Mammary epithelial cell (primary cell): ENCODE measurements around the gene RBMS3.

Experiments
- EZH2 ChIP-seq: IDR thresholded peaks from 2 replicates; pipeline ENCODE4 v1.6.1; 2012; ENCODE audit warnings: low read length, inconsistent platforms, borderline replicate concordance
- TF ChIP-seq, protein P1 (sequence below), 2 donors: IDR thresholded peaks in 1 of 2; conservative IDR thresholded peaks in 1 of 2; 2 replicates each; pipeline ENCODE4 v1.5.1; 2011 to 2012; ENCODE audit warnings: inconsistent platforms in 2 of 2, low read length in 2 of 2, mild to moderate bottlenecking in 2 of 2, control low read depth in 1 of 2, low read depth in 1 of 2; ENCODE audit not compliant: insufficient read depth in 1 of 2; ENCODE audit errors: extremely low read depth in 1 of 2

DNA sequence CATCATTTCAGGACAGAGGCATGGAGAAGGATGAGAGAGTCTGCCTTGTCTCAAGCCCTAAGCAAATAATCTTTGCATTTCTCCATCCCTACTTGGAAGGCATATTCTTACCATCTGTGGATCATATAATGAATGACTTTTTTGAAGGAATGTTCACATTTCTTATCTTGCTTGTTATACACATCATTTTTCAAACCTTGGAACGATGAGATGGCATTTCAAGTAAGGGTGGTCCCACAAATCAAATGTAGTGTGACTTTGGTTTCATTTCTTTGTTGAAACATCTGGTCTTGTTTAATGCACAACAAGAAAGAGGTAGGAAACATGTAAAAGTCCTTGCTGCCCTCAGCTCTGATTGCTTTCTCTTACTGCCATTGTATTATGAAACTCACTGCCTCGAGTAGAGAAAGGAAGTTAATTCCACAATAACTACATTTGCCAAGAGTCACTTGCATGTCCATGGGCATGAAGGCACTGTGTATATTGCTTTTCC is 32.1 kb downstream of the RBMS3 start:
- TF ChIP-seq, protein P1, sequence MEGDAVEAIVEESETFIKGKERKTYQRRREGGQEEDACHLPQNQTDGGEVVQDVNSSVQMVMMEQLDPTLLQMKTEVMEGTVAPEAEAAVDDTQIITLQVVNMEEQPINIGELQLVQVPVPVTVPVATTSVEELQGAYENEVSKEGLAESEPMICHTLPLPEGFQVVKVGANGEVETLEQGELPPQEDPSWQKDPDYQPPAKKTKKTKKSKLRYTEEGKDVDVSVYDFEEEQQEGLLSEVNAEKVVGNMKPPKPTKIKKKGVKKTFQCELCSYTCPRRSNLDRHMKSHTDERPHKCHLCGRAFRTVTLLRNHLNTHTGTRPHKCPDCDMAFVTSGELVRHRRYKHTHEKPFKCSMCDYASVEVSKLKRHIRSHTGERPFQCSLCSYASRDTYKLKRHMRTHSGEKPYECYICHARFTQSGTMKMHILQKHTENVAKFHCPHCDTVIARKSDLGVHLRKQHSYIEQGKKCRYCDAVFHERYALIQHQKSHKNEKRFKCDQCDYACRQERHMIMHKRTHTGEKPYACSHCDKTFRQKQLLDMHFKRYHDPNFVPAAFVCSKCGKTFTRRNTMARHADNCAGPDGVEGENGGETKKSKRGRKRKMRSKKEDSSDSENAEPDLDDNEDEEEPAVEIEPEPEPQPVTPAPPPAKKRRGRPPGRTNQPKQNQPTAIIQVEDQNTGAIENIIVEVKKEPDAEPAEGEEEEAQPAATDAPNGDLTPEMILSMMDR (conservative IDR thresholded peaks at IDR 0.05 in 1 of 2, IDR thresholded peaks at IDR 0.05 in 1 of 2; ENCODE audit: extremely low read depth in 1 of 2, insufficient read depth in 1 of 2, low read depth in 1 of 2, low read length in 2 of 2): no peak
- TF ChIP-seq EZH2: no peak
